ENCODE results near the gene DDX42. TPM values are rescaled to one million over a fixed set of nuclear protein-coding genes. Genes with fewer than 3 reads are reported as not detected.

DDX42 gene
- total RNA-seq, 1 experiment from 2014 or later: 184 TPM

GRCh38 chr17:63840591-63841349, 66.8 kb downstream of the DDX42 start:
- H3K4me3 Mint-ChIP-seq: peak overlapping the region; percentile 96
- H3K27me3 Mint-ChIP-seq (ENCODE audit: low read depth): peaks cover 11% of the 10 kb centered on the region
- no peak overlapping the region for H3K14ac ChIP-seq (ENCODE audit: insufficient read depth, low read length)
- H3K4me2 ChIP-seq (ENCODE audit: insufficient read depth, insufficient read length, low read length): peak overlapping the region; percentile 64
- no peaks in the 10 kb centered on the region for H3K27me3 ChIP-seq (ENCODE audit: insufficient read depth, low read length)
- no peak overlapping the region for H3K27ac ChIP-seq (ENCODE audit: insufficient read length, low read depth, low read length)
- H2AK5ac ChIP-seq (ENCODE audit: insufficient read length, low read length): no peak overlapping the region
- peaks cover 22 to 40% of the 10 kb centered on the region in 2 experiments for H3K4me1 Mint-ChIP-seq
- H3K4me1 ChIP-seq (ENCODE audit: insufficient read depth, low read length): no peaks in the 10 kb centered on the region; the same call in 1 of the 2 replicates
- no peak overlapping the region for H3K23ac ChIP-seq (ENCODE audit: insufficient read length, low read depth, low read length)
- peaks cover 10% of the 10 kb centered on the region for H3K23me2 ChIP-seq (ENCODE audit: insufficient read length, low read depth, low read length, poor library complexity, severe bottlenecking)
- no CpG with 5 or more reads among the region's 4 CpGs for WGBS (ENCODE audit: extremely low coverage, insufficient read length, low lambda C conversion rate)
- no peak overlapping the region for H2AFZ ChIP-seq (ENCODE audit: low read length)
- no peak overlapping the region for H2BK5ac ChIP-seq (ENCODE audit: insufficient read length, low read length)
- H3K18ac ChIP-seq (ENCODE audit: insufficient read length, low read depth, low read length): no peak overlapping the region
- H3K27ac Mint-ChIP-seq: peak overlapping the region; percentile 34 to 37 (median 36); a peak in 2 of 7 replicates
- no peak overlapping the region for H3K4ac ChIP-seq (ENCODE audit: low read depth, low read length)
- H3K79me1 ChIP-seq (ENCODE audit: insufficient read depth, low read depth, low read length, poor library complexity, severe bottlenecking): peaks cover 3% of the 10 kb centered on the region
- H3K9ac ChIP-seq (ENCODE audit: extremely low read depth, insufficient read length, low read length): no peak overlapping the region
- H3T11ph ChIP-seq (ENCODE audit: low read length): no peak overlapping the region
- H3K56ac ChIP-seq (ENCODE audit: insufficient read length, low read depth, low read length): no peak overlapping the region
- H2BK20ac ChIP-seq (ENCODE audit: low read depth, low read length, poor library complexity, severe bottlenecking): no peak overlapping the region
- H4K91ac ChIP-seq (ENCODE audit: insufficient read length, low read depth, low read length): no peak overlapping the region
- H3K9me3 Mint-ChIP-seq: no peaks in the 10 kb centered on the region
- DNase-seq: no peak
- H2BK120ac ChIP-seq (ENCODE audit: low read depth, low read length, poor library complexity, severe bottlenecking): no peak overlapping the region
- H3K79me2 ChIP-seq (ENCODE audit: insufficient read depth, low read length): peaks cover 3% of the 10 kb centered on the region; the same call in 1 of the 2 replicates
- peaks cover 10 to 20% (median 14%) of the 10 kb centered on the region in 3 experiments for H3K36me3 Mint-ChIP-seq (ENCODE audit: insufficient read depth in 1 of 3, low read depth in 3 of 3)
- no peaks in the 10 kb centered on the region for H3K9me3 ChIP-seq (ENCODE audit: control insufficient read depth, low read depth, low read length)
- TF ChIP-seq CTCF (conservative IDR thresholded peaks at IDR 0.05): no peak
- H4K5ac ChIP-seq (ENCODE audit: insufficient read length, low read depth, low read length): no peak overlapping the region
- no peak overlapping the region for H2BK12ac ChIP-seq (ENCODE audit: insufficient read length, low read depth, low read length)
- H2BK15ac ChIP-seq (ENCODE audit: low read depth, low read length): no peak overlapping the region
- no peak overlapping the region for H4K8ac ChIP-seq (replicated peaks; ENCODE audit: insufficient read length, low read depth, low read length)
- H4K20me1 ChIP-seq (ENCODE audit: control insufficient read depth, insufficient read depth, insufficient read length): no peaks in the 10 kb centered on the region
